Testis (tissue), 2 donors: ENCODE results near the gene THAP12.

Experiments
- POLR2A ChIP-seq: fragments of 450-650 bp; IDR thresholded peaks from one replicate; pipeline ENCODE4 v1.6.1; 2017; ENCODE audit warnings: antibody characterized with exemption, mild to moderate bottlenecking, moderate library complexity
- TF ChIP-seq, protein P1 (sequence below), 3 experiments: fragments of 450-650 bp in 2 of 3; fragments of 200-600 bp in 1 of 3; sonication (generic) in 1 of 3; IDR thresholded peaks; one replicate each; pipeline ENCODE4 v1.5.1; 2016 to 2019; ENCODE audit warnings: antibody characterized with exemption in 3 of 3, mild to moderate bottlenecking in 2 of 3, moderate library complexity in 1 of 3

DNA sequence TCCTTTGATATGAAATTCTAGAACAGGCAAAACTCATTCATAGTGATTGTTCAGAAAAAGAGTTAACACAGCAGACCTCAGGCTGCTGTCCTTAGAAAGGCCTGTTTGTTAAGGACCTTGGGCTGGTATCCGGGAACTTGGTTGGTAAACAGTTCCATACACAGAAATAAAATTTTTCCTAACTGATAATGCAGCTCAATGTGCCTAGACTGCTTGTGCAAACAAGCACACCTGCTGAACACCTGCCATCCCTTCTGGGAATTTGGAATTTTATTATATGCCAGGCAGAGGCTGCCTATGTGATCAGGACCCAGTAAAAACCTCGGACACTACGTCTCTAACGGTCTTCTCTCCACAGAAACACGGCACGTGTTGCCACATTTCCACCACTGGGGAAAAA is 11.5 kb downstream of the THAP12 start:
- TF ChIP-seq, protein P1, sequence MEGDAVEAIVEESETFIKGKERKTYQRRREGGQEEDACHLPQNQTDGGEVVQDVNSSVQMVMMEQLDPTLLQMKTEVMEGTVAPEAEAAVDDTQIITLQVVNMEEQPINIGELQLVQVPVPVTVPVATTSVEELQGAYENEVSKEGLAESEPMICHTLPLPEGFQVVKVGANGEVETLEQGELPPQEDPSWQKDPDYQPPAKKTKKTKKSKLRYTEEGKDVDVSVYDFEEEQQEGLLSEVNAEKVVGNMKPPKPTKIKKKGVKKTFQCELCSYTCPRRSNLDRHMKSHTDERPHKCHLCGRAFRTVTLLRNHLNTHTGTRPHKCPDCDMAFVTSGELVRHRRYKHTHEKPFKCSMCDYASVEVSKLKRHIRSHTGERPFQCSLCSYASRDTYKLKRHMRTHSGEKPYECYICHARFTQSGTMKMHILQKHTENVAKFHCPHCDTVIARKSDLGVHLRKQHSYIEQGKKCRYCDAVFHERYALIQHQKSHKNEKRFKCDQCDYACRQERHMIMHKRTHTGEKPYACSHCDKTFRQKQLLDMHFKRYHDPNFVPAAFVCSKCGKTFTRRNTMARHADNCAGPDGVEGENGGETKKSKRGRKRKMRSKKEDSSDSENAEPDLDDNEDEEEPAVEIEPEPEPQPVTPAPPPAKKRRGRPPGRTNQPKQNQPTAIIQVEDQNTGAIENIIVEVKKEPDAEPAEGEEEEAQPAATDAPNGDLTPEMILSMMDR (IDR thresholded peaks at IDR 0.05) = no peak
- TF ChIP-seq POLR2A = no peak
